Natural killer cell treated with Interleukin-12 subunit alpha and Interleukin-12 subunit beta and Interleukin-15 and Interleukin-18, amount 100 ng/mL, for 72 hours (primary cell): ENCODE results near the gene PTPRC. TPM values are rescaled to one million over a fixed set of nuclear protein-coding genes. Genes with fewer than 3 reads are reported as not detected.

ENCODE experiments used
- ATAC-seq, 2 donors: fragments of 150-1000 bp; cut with Tn5 transposase in 1 of 2; sonication (Bioruptor Pico), chemical (Tn5 transposase) in 1 of 2; 2 replicates each; pipeline ENCODE4 v1.10.0; 2021
- DNase-seq: peaks from one replicate; pipeline ENCODE4 v3.0.0; 2022; ENCODE audit warnings: low spot score
- H3K27ac Mint-ChIP-seq, 2 donors: 1 replicate in 1 of 2; 2 replicates in 1 of 2; pipeline ENCODE4 v1.8.0; 2022; ENCODE audit warnings: mixed read lengths in 2 of 2, mild to moderate bottlenecking in 1 of 2, moderate library complexity in 1 of 2
- H3K27me3 Mint-ChIP-seq, 2 donors: 1 replicate in 1 of 2; 2 replicates in 1 of 2; pipeline ENCODE4 v1.8.0; 2022; ENCODE audit warnings: mixed read lengths in 2 of 2
- H3K36me3 Mint-ChIP-seq: one replicate; pipeline ENCODE4 v1.8.0; 2022; ENCODE audit warnings: mixed read lengths
- H3K4me1 Mint-ChIP-seq, 2 donors: 1 replicate in 1 of 2; 2 replicates in 1 of 2; pipeline ENCODE4 v1.8.0; 2022; ENCODE audit warnings: low read depth in 2 of 2, mixed read lengths in 2 of 2, mild to moderate bottlenecking in 1 of 2
- H3K4me3 Mint-ChIP-seq: one replicate; pipeline ENCODE4 v1.8.0; 2022; ENCODE audit warnings: mixed read lengths
- H3K9me3 Mint-ChIP-seq: 2 replicates; pipeline ENCODE4 v1.8.0; 2022; ENCODE audit warnings: mixed read lengths
- total RNA-seq, 2 donors: library from RNA; stranded (reverse); gene quantifications; one replicate each; pipeline ENCODE4 v1.2.3, GENCODE V29; 2022

The PTPRC gene
- total RNA-seq, 2 donors from 2014 or later = 334 to 761 TPM

GRCh38 chr1:198761859-198762616, 123.2 kb downstream of the PTPRC start:
- Mint-ChIP-seq H3K4me1 (peaks cover 32 to 44% of the 10 kb centered on the region in 2 donors), H3K27me3 (no peaks in the 10 kb centered on the region), H3K27ac (peak overlapping the region; percentile 4 to 60), H3K36me3 (peaks cover 5% of the 10 kb centered on the region), H3K9me3 (no peaks in the 10 kb centered on the region), H3K4me3 (no peak overlapping the region)
- DNase-seq = no peak
- no peak for ATAC-seq

DNA sequence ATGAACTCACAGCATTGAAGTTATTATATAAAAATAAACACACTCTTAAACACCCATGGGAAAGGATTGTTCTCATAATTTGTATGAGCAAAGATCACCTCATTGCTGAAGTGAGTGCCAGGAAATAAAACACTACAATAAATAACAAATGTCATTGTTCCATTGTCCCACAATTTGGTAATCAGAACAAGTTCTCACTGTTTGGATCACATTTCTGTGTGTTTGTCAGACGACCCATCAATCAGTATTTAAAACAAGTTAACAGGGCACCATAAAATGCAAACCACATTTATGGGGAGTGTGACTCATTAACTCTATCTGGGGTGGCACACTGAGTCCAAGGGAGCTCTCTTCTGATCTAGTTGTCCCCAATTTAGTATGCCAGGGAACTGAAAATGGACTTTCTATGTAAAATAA, 124.5 kb downstream of the PTPRC start:
- no peak overlapping the region for H3K27ac Mint-ChIP-seq
- peaks cover 32 to 44% of the 10 kb centered on the region in 2 donors for H3K4me1 Mint-ChIP-seq
- no peak overlapping the region for H3K4me3 Mint-ChIP-seq
- DNase-seq = no peak
- H3K36me3 Mint-ChIP-seq = peaks cover 5% of the 10 kb centered on the region
- H3K9me3 Mint-ChIP-seq = no peaks in the 10 kb centered on the region
- ATAC-seq = peak in 1 of 2 donors; percentile 48
- no peaks in the 10 kb centered on the region for H3K27me3 Mint-ChIP-seq

GRCh38 chr1:198764748-198765147, 125.9 kb downstream of the PTPRC start:
- ATAC-seq (peak in 1 of 2 donors; percentile 51), DNase-seq (no peak)
- H3K27me3 Mint-ChIP-seq = no peaks in the 10 kb centered on the region
- peaks cover 32 to 42% of the 10 kb centered on the region in 2 donors for H3K4me1 Mint-ChIP-seq
- H3K4me3 Mint-ChIP-seq = no peak overlapping the region
- peaks cover 5% of the 10 kb centered on the region for H3K36me3 Mint-ChIP-seq
- H3K27ac Mint-ChIP-seq = no peak overlapping the region
- H3K9me3 Mint-ChIP-seq = no peaks in the 10 kb centered on the region

GRCh38 chr1:198765416-198765815, 126.6 kb downstream of the PTPRC start:
- Mint-ChIP-seq H3K36me3 (peaks cover 5% of the 10 kb centered on the region), H3K4me1 (peaks cover 30 to 38% of the 10 kb centered on the region in 2 donors), H3K9me3 (no peaks in the 10 kb centered on the region), H3K4me3 (no peak overlapping the region), H3K27ac (peak overlapping the region; percentile 7 to 12), H3K27me3 (no peaks in the 10 kb centered on the region)
- ATAC-seq (no peak), DNase-seq (no peak)

DNA sequence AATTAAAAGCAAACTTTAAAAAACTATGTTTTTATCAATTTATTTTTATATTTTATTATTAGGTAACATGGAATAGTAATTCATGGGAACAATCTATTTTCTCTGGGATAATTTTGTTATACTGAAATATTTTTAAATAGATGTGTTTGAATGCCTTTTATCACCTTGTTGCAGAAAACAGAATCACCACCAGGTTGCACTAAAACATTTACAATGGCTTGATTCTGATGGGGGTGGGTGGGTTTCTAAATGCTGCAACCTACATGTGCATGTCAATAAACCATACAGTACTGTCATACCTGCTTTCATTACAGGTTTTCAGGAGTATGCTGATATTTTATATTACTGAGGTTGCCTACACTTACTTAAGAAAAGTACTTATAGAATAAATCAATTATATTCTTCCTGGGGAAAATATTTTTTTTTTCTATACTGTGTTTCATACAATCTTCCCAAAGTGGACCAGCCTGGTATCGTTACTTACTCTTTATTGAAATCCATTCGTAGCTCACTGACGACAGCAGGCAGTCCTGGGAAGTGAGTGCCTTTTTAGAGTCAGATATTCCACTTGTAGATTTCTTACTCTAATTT, 132.8 kb downstream of the PTPRC start:
- Mint-ChIP-seq H3K4me3 (no peak overlapping the region), H3K27me3 (no peaks in the 10 kb centered on the region), H3K4me1 (peaks cover 4 to 8% of the 10 kb centered on the region in 2 donors), H3K27ac (no peak overlapping the region), H3K9me3 (no peaks in the 10 kb centered on the region), H3K36me3 (no peaks in the 10 kb centered on the region)
- DNase-seq (no peak), ATAC-seq (no peak)

GRCh38 chr1:198772626-198773025, 133.8 kb downstream of the PTPRC start:
- no peak for DNase-seq
- peaks cover 10 to 12% of the 10 kb centered on the region in 2 donors for H3K4me1 Mint-ChIP-seq
- no peak for ATAC-seq
- no peaks in the 10 kb centered on the region for H3K36me3 Mint-ChIP-seq
- H3K27ac Mint-ChIP-seq = peak overlapping the region in 1 of 2 donors; percentile 2
- no peaks in the 10 kb centered on the region for H3K9me3 Mint-ChIP-seq
- no peaks in the 10 kb centered on the region for H3K27me3 Mint-ChIP-seq
- H3K4me3 Mint-ChIP-seq = no peak overlapping the region

DNA sequence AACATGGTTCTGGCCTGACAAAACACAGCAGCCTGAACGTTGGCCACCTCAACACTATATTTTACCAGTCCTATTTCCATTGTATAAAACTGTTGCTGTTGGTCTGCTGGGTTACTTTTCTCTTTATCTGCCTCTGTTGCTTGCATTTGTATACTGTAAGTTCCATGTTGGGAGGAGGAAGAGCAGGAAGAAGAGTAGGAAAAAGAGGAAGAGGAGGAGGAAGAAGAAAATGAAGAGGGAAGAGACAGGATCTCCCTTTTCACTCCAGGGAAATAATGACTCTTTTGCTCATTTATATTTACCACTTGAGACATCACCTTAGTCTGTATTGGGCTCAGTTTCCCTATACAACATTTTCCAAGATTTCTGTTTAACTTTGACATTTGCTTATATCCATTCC, 134.2 kb downstream of the PTPRC start:
- peaks cover 10 to 15% of the 10 kb centered on the region in 2 donors for H3K4me1 Mint-ChIP-seq
- no peak for ATAC-seq

DNA sequence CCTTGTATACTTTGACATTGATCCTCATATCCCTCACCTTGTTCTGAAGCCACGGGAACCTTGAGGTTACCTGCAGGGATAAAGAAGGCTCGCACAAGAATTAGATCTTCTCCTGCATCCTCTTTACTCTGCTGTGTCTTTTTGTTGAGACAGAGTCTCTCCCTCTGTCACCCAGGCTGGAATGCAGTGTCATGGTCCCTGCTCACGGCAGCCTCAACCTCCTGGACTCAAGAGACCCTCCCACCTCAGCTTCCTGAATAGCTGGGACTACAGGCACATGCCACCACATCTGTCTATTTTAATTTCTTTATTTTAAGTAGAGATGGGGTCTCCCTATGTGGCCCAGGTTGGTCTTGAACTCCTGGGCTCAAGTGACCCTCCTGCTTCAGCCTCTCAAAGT, 134.7 kb downstream of the PTPRC start:
- no peak for DNase-seq
- Mint-ChIP-seq H3K36me3 (no peaks in the 10 kb centered on the region), H3K27ac (no peak overlapping the region), H3K27me3 (no peaks in the 10 kb centered on the region), H3K4me1 (peaks cover 10 to 15% of the 10 kb centered on the region in 2 donors), H3K4me3 (no peak overlapping the region), H3K9me3 (no peaks in the 10 kb centered on the region)
- no peak for ATAC-seq

More for the DNA sequence above, 134.2 kb downstream of the PTPRC start:
- Mint-ChIP-seq H3K9me3 (no peaks in the 10 kb centered on the region), H3K36me3 (no peaks in the 10 kb centered on the region), H3K27ac (peak overlapping the region in 1 of 2 donors; percentile 2), H3K4me3 (no peak overlapping the region), H3K27me3 (no peaks in the 10 kb centered on the region)
- DNase-seq = no peak

- ATAC-seq = no peak
- no peak overlapping the region for H3K27ac Mint-ChIP-seq
Observed at GRCh38 chr1:198774421-198774820, 135.6 kb downstream of the PTPRC start.

DNA sequence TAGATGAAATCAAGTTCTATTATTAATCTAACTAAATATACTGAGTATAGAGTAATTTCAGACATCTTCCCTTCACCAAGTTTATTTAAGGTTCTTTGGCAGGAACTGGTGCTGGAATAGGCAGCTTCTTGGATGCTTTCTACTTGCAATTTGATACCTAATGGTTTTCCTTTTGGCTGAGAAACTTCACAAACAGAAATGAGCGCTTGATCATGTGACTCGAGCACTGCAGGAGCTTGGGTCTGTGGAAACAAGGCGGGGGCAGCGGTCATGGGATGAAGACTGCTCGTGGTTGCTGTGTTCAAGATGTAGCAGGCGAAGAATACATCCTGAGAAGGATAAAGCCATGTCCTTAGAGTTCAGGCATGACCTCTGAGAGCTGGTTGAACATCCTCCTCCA, 136.8 kb downstream of the PTPRC start:
- no peaks in the 10 kb centered on the region for H3K27me3 Mint-ChIP-seq
- no peaks in the 10 kb centered on the region for H3K9me3 Mint-ChIP-seq
- no peak for DNase-seq
- no peak overlapping the region for H3K4me3 Mint-ChIP-seq
- H3K36me3 Mint-ChIP-seq = no peaks in the 10 kb centered on the region
- no peak overlapping the region for H3K27ac Mint-ChIP-seq
- no peak for ATAC-seq
- H3K4me1 Mint-ChIP-seq = peaks cover 10 to 12% of the 10 kb centered on the region in 2 donors

More at GRCh38 chr1:198774421-198774820, 135.6 kb downstream of the PTPRC start:
- H3K27me3 Mint-ChIP-seq = no peaks in the 10 kb centered on the region
- no peak for DNase-seq
- H3K4me1 Mint-ChIP-seq = peaks cover 10 to 15% of the 10 kb centered on the region in 2 donors
- no peaks in the 10 kb centered on the region for H3K9me3 Mint-ChIP-seq
- H3K36me3 Mint-ChIP-seq = no peaks in the 10 kb centered on the region
- no peak overlapping the region for H3K4me3 Mint-ChIP-seq

- Mint-ChIP-seq H3K4me3 (peak overlapping the region; percentile 18), H3K9me3 (no peaks in the 10 kb centered on the region), H3K36me3 (no peaks in the 10 kb centered on the region), H3K27ac (peak overlapping the region; percentile 15 to 75), H3K4me1 (peaks cover 10 to 12% of the 10 kb centered on the region in 2 donors), H3K27me3 (no peaks in the 10 kb centered on the region)
- ATAC-seq (peak; percentile 50 to 68), DNase-seq (no peak)
Observed at GRCh38 chr1:198776602-198777029, 137.8 kb downstream of the PTPRC start.

DNA sequence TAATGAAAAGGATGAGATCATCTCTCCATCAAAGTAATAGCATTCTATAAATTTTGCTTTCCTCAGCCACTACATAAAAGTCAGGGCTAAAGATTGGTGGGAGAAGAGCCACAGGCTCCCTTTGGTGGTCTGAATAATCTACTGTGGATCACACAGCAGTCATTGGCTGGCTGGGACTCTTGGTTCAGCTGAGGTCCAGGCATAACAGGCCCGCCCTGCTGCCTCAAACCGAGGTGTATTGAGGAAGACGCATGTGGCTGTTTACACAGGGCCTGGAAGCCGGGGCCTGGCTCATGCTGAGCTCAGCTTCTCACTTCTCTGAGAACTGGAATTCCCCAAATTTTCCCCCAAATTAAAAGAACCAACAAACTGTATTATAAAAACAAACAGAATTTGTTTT, 139.2 kb downstream of the PTPRC start:
- H3K9me3 Mint-ChIP-seq = no peaks in the 10 kb centered on the region
- ATAC-seq (no peak), DNase-seq (no peak)
- no peak overlapping the region for H3K4me3 Mint-ChIP-seq
- H3K36me3 Mint-ChIP-seq = no peaks in the 10 kb centered on the region
- peaks cover 10 to 15% of the 10 kb centered on the region in 2 donors for H3K4me1 Mint-ChIP-seq
- H3K27me3 Mint-ChIP-seq = peaks cover 0 to 2% of the 10 kb centered on the region in 2 donors
- H3K27ac Mint-ChIP-seq = no peak overlapping the region

- ATAC-seq (no peak), DNase-seq (no peak)
- Mint-ChIP-seq H3K9me3 (no peaks in the 10 kb centered on the region), H3K27me3 (peaks cover 0 to 2% of the 10 kb centered on the region in 2 donors), H3K27ac (no peak overlapping the region), H3K4me1 (peaks cover 10 to 13% of the 10 kb centered on the region in 2 donors), H3K36me3 (no peaks in the 10 kb centered on the region), H3K4me3 (no peak overlapping the region)
Observed at GRCh38 chr1:198780376-198780775, 141.5 kb downstream of the PTPRC start.

GRCh38 chr1:198788561-198789064, 149.8 kb downstream of the PTPRC start:
- Mint-ChIP-seq H3K9me3 (peaks cover 2% of the 10 kb centered on the region), H3K36me3 (peaks cover 9% of the 10 kb centered on the region), H3K27me3 (no peaks in the 10 kb centered on the region), H3K27ac (peak overlapping the region; percentile 24 to 74), H3K4me1 (peaks cover 32 to 34% of the 10 kb centered on the region in 2 donors), H3K4me3 (no peak overlapping the region)
- DNase-seq = peak; percentile 67
- ATAC-seq = peak; percentile 89 to 96
